GM18907 (cell line): ENCODE data around the gene ANKRD36C.
A peak's percentile ranks its signal among the peaks of the same experiment; 100 is the strongest.
"Not testable (repeated sequence)": the region's sequence is repeated elsewhere in the genome, so short reads cannot be mapped to it uniquely, and the experiment has no call there.

ENCODE experiments used
- ATAC-seq: cut with Tn5 transposase; IDR thresholded peaks from one replicate; pipeline ENCODE4 v1.9.1; 2021; ENCODE audit warnings: mild to moderate bottlenecking, moderate library complexity; ENCODE audit not compliant: unreplicated experiment

The ANKRD36C gene

DNA sequence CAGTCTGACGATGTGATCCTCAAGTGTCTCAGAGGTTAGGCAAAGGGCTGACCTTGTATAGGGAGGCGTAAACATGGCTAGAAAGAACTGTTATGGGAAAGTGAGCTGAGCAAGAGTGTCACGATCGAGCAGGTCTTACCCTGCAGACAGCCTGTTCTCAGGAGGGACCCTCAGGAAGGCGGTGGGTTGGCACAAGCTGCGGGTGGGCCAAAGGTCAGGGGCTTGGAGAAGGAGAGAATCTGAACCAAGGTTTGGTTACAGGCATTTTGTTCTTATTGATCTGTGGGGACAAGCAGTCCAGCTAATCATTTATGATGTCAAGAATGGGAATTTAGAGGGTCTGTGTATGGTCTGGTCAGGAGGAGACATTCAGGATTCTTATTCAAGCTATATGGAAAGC is 16.4 kb upstream of the ANKRD36C start:
- ATAC-seq, result not testable (repeated sequence)

DNA sequence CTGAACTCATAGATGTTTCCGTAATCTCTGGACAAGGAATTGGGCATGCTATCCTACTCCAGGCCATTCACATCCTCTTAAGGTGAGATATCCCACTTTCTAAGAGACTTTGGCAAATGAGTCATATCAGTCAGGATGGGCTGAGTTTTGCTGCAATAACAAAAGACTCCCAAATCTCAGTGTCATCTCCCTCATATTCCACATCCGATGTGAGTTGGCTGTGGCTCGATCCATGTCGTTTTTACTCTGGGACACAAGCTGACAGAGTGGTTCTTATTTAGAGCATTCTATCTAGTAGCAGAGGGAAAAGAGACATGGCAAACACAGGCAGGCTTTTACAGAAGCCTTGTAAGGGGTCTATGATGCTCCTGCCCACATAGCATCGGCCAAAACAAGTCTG is 14.6 kb upstream of the ANKRD36C start:
- not testable (repeated sequence) for ATAC-seq

DNA sequence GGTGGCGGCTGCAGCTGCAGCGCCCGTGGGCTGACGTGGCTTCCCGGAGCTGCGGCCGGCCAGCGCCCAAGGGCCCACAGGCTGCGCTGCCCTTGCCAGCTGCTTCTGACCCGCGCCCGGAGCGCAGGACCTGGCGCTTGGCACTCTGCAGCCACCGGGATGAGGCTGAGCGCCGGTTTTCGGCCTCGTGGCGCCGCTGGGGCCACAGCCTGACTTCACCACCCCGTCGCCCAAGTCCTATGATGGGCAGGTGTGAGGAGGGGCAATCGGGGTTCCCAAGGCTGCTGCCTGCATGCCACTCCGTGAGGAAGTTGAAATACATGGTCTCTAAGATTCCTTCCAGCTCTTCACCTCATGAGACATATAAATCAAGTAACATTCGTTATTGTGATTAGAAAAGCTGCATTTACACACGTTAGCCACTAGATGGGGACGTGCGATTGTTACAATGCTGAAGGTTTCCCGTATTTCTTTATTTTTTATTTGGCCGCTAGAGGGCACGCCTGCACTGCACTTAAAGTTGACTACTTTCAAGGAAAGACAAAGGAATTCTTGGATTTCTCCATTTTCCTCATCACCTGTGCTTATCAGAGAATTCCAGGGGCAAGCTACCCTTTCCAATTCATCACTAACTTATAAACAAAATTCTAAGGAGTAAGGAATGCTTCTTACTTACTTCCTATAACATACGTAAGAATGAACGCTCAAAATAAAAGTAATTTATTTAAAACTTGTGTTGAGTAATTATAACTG is 1.1 kb upstream of the ANKRD36C start:
- peak; percentile 64 for ATAC-seq

DNA sequence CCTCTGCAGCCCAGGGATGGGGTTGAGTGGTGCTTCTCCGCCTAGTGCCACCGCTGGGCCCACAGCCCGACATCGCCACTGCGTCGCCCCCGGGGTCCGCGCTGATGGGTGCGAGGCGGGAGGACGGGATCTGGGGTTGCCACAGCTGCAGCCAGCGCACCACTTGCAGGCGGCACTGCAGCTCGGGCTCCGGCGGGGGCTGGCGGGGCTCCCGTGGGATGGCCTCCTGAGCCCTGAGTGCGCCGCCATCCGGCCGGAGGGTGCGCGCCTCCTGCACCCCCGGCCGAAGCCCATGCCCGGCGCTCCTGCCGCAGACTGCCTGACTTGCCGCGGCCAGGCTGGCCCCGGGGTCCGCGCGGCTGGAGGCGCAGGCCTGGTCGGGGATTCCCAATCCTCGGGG is 478 bp upstream of the ANKRD36C start:
- peak; percentile 47 for ATAC-seq

DNA sequence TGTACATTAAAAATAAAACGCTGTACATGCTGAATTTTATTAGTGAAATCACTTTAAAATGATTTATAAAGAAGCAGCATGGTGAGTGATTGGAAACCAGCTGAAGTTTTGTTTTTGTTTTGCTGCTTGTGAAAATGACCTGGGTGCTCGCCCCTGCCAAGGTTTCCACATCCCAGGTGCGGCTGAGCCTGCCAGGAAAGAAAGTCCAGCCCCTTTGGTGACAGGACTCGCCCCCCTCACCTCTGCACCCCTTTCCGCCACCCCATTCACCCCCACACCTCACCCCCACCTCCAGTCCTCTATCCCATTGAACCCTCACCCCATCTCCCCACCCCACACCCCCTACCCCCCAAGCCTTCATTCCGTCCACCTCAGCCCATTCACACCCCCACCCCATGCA is 740 bp downstream of the ANKRD36C start:
- not testable (repeated sequence) for ATAC-seq

DNA sequence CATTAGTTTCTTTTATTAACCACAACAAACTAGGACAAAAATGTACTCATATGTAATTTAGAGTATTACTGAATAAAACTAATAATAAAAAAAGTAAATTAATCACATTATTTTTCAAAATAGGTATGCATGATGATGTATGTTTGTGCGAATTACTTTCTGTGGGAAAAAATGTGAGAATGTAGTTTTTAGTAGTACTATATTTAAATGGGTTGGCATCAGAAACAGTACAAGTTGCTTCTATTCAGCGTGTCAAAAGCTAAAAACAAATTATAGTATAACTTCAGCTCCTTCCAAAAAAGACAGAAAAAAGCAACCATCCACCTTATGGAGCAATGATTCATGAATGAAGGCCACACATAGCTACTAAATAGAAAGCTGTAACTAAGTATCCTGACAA is 40.0 kb downstream of the ANKRD36C start:
- not testable (repeated sequence) for ATAC-seq

DNA sequence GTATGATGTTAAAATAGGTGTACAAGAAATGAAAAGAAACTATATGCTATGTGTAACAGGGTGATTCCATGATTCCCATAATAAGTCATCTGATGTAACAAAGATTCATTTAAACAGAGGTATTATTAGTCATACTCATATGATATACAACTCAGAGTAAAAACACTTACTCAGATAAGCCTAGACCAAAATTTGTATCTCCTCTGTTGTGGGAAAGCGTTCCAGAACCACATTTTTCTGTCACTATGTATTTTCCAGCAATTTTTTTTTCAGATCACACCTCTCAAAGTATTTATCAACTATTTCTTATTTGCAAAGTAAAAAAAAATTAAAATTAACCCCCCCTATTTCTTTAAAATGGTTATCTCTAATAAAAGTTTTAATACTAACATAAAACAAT is 43.6 kb downstream of the ANKRD36C start:
- not testable (repeated sequence) for ATAC-seq

DNA sequence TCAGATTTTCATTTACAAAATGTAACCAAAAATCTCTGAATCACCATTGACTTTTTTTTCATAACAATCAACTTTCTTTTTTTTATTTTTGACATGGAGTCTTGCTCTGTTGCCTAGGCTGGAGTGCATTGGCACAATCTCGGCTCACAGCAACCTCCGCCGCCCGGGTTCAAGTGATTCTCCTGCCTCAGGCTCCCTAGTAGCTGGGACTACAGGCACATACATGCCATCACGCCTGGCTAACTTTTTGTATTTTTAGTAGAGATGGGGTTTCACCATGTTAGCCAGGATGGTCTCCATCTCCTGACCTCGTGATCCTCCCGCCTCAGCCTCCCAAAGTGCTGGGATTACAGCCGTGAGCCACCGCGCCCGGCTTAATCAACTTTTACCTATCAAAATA is 51.7 kb downstream of the ANKRD36C start:
- ATAC-seq, result not testable (repeated sequence)

DNA sequence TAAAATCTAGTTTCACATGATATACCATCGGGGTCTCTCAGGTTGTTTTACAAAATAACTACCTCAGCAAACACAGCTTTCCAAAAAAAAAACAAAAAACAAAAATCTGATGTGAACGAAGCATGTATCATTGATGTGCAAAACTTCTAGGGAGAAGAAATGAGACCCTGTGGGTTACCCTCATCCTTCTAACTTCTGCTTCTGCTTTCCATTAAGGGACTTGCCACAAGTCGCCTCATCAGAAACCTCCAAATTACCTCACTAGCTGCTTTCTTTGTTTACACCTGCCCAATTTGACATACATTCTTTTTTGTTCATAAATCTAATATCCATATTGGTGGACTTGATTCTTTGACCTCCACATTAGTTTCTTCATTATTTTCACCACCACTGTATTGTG is 60.9 kb downstream of the ANKRD36C start:
- ATAC-seq, result not testable (repeated sequence)

DNA sequence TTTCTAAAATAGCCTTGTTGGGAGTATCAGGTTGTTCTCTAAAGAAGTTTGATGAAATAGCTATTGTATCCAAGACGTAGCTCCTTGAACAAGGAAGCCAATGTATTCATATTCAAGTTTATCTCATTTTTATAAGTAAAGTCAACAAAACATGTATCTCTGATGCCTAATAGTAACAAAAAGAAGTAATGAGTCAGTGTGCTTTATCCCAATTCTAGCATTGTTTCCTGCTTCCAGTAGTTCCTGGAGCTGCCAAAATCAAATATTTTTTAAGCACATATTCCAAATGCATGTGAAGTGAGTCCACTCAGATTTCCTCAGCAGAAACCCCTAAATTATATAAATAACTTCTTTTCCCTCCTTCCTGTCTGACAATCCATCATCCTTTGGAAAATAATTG is 74.6 kb downstream of the ANKRD36C start:
- ATAC-seq, result not testable (repeated sequence)

DNA sequence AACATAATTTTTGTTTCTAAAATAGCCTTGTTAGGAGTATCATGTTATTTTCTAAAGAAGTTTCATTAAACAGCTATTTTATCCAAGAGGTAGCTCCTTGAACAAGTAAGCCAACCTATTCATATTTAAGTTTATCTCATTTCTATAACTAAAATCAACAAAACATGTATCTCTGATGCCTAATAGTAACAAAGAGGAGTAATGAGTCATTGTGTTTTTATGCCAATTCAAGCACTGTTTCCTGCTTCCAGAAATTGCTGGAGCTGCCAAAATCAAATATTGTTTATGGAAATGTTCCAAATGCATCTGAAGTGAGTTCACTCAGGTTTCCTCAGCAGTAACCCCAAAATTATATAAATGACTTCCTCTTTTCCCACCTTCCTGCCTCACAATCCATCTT is 76.5 kb downstream of the ANKRD36C start:
- ATAC-seq, result not testable (repeated sequence)

DNA sequence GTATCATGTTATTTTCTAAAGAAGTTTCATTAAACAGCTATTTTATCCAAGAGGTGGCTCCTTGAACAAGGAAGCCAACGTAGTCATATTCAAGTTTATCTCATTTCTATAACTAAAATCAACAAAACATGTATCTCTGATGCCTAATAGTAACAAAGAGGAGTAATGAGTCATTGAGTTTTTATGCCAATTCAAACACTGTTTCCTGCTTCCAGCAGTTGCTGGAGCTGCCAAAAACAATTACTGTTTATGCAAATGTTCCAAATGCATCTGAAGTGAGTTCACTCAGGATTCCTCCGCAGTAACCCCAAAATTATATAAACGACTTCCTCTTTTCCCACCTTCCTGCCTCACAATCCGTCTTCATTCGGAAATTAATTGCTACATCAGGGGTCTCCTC is 80.2 kb downstream of the ANKRD36C start:
- not testable (repeated sequence) for ATAC-seq

DNA sequence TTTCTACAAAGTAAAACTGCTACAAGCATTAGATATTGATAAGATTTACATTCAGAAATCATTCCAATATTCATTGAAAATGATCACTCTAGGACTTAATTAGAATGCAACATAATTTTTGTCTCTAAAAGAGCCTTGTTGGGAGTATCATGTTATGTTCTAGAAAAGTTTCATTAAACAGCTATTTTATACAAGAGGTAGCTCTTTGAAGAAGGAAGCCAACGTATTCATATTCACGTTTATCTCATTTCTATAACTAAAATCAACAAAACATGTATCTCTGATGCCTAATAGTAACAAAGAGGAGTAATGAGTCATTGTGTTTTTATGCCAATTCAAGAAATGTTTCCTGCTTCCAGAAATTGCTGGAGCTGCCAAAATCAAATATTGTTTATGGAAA is 97.2 kb downstream of the ANKRD36C start:
- ATAC-seq, result not testable (repeated sequence)

DNA sequence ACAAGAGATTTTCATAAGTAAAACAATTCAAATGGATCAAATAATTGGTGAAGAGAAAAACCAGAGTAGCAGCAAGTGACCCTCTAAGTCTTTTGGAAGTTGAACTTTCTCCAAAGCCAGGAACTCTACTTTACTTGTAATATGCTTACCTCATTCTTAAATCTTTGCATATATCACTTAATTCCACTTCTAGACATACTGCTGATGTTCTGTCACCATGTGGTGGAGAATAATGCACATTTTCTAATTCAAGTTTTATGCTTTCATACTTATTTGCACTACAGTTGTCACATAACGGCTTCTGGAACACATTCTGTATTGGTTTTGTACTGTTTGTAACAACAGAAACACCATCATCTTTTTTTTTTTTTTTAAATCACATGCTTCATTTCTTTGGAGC is 123.7 kb downstream of the ANKRD36C start:
- ATAC-seq, result not testable (repeated sequence)

DNA sequence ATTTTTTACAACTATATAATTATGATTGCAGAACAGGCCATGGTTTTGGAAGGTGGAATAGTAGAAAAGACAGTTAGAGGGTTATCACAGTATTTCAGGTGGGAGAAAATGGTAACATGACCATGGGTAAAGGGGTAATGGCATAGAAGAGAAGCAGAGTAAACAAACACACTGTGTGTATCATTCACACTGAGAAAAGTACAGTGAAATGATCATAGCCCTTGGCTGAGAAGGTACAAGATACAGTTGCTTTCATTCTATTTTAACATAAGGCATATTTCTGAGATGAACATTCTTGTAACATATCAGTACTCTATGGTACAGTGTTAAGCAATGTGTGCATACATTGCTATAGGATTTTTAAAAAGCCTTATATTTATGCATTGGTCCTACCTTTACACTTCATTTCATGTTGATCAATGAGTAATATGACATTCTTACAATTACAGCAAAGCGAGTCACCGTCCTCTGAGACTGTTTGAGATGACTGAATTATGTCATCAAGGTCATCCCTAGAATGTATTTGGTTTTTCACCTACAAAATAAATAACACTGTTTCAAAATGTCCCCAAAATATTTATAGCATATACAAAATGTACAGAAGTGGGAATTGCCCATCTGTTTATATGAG is 124.5 kb downstream of the ANKRD36C start:
- ATAC-seq, result not testable (repeated sequence)

DNA sequence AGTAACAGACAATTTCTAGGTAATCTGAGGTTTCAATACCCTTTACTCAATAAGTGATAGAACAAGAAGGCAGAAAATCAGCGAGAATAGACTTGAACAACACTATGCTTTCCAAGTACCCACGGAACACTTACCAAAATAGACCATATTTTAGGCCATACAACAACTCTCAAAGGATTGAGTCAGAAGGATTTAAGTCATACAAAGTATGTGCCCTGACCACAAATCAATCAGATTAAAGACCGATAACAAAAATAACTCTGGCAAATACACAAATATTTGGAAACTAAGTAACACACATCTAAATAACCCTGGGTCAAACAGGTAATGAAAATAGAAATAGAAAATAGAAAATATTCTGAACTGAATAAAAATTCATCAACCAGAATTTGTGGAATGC is 129.5 kb downstream of the ANKRD36C start:
- ATAC-seq, result not testable (repeated sequence)

DNA sequence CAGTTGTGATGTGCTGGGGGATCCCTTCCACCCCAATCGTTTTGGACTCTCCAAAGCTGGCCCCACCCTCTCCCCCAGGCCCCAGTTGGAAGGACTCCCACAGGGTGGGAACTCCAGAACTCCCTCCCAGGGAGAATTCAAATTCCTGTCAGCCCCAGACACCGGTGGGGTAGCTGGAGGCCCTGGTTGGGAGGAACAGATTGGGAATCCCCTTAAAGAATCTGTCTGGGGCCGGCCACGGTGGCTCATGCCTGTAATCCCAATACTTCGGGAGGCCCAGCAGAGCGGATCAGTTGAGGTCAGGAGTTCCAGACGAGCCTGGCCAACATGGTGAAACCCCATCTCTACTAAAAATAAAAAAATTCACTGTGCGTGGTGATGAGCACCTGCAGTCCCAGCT is 155.5 kb downstream of the ANKRD36C start:
- no peak for ATAC-seq

DNA sequence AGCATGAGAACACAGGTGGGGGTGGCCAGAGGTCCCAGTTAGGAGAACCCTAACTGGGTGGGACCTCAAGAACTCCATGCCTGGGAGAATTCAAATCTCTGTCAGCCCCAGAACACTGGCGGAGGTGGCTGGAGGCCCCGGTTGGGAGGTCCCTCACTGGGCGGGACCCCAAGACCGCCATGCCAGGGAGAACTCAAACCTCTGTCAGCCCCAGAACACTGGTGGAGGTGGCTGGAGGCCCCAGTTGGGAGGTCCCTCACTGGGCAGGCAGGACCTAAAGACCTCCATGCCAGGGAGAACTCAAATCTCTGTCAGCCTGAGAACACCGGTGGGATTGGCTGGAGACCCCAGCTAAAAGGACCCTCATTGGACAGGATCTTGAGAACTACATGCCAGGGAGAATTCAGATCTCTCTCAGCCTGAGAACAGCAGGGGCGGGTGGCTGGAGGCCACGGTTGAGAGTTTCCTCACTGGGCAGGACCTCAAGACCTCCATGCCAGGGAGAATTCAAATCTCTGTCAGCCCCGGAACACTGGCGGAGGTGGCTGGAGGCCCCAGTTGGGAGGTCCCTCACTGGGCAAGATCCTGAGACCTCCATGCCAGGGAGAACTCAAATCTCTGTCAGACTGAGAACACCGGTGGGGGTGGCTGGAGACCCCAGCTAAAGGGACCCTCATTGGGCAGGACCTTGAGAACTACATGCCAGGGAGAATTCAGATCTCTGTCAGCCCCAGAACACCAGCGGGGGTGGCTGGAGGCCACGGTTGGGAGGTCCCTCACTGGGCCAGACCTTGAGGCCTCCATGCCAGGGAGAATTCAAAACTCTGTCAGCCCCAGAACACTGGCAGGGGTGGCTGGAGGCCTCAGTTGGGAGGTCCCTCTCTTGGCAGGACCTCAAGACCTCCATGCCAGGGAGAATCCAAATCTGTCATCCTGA is 157.3 kb downstream of the ANKRD36C start:
- ATAC-seq, result not testable (repeated sequence)

DNA sequence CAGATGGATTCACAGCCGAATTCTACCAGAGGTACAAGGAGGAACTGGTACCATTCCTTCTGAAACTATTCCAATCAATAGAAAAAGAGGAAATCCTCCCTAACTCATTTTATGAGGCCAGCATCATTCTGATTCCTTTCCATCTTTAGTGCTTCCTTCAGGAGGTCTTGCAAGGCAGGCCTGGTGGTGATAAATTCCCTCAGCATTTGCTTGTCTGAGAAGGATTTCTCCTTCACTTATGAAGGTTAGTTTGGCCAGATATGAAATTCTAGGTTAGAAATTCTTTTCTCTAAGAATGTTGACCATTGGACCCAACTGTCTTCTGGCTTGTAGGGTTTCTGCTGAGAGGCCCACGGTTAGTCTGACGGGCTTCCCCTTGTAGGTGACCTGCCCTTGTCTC is 167.4 kb downstream of the ANKRD36C start:
- not testable (repeated sequence) for ATAC-seq

DNA sequence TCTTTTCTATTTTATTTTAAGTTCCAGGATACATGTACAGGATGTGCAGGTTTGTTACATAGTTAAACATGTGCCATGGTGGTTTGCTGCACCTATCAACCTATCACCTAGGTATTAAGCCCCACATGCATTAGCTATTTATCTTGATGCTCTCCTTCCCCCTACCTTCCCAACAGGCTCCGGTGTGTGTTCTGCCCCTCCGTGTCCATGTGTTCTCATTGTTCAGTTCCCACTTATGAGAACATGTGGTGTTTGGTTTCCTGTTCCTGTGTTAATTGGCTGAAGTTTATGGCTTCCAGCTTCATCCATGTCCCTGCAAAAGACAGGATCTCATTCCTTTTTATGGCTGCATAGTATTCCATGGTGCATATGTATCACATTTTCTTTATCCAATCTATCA is 174.1 kb downstream of the ANKRD36C start:
- ATAC-seq, result not testable (repeated sequence)

DNA sequence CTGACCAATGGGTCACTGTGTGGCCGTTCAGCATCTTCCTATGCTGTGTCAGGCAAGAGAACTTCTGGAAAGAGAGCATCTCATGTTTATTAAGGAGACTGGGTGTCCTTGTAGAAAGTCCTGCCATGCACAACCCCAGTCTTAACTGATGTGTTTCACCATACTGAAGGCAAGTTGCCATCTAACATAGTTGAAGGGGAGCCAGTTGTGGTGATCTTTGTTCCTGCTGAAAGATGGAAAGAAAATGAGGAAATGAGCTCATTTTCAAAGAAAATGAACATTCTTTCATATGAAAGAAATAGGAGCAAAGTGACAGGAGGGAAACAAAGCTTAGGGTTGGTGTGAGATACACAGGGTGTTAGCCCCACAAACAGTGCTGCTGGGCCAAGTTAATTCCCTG is 178.3 kb downstream of the ANKRD36C start:
- not testable (repeated sequence) for ATAC-seq
